GM19239 (cell line): Measurements from ENCODE around the gene SOX9.

ENCODE experiments used
- DNase-seq: peaks from one replicate; pipeline ENCODE4 v3.0.0; 2011; ENCODE audit warnings: low spot score; ENCODE audit not compliant: insufficient read length
- FAIRE-seq: peaks from 2 replicates; lab custom pipeline; 2011; peaks lifted over from hg19 to GRCh38; lab: Jason Lieb, UNC

The SOX9 gene

DNA sequence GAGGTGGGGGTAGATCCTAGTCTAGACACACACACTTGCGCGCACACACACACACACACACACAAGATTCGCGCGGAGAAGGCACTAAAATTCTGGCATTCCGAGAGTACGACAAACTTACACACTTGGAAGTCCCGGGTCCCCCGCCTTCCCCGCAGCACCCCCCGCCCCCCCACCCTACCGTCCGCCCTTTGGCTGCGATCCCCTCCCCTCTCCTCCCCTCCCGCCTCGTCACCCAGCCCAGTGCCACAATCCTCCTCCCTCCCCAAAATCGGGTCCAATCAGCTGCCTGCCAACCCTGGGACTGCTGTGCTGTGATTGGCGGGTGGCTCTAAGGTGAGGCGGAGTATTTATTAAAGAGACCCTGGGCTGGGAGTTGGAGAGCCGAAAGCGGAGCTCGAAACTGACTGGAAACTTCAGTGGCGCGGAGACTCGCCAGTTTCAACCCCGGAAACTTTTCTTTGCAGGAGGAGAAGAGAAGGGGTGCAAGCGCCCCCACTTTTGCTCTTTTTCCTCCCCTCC, at the start of gene SOX9:
Gene SOX9 (plus strand): TSS at position 379 of the 522 bp plus-strand sequence. CDS start 372 bp downstream, outside the sequence.
- DNase-seq: peak; percentile 84
- peak; percentile 85 for FAIRE-seq

DNA sequence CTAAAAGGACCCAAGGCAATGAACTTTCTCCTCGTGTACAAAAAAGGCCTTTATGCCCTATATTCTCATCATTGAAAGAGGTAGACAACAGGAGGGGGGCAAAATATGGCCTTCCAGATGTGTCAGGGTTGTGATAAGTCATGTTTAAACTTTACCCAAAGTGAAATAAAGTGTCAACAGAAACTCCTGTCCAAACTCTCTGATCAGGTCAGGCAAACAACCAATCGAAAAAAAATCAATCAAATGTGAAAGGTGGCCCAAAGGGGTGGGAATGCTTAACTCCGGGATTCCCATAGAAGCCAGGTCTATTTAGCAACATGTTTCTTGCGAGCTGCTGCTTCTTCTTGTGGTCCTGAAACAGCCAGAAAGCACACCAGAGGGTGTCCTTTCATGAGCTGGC, 49.5 kb upstream of the SOX9 start:
- DNase-seq (no peak), FAIRE-seq (no peak)

DNA sequence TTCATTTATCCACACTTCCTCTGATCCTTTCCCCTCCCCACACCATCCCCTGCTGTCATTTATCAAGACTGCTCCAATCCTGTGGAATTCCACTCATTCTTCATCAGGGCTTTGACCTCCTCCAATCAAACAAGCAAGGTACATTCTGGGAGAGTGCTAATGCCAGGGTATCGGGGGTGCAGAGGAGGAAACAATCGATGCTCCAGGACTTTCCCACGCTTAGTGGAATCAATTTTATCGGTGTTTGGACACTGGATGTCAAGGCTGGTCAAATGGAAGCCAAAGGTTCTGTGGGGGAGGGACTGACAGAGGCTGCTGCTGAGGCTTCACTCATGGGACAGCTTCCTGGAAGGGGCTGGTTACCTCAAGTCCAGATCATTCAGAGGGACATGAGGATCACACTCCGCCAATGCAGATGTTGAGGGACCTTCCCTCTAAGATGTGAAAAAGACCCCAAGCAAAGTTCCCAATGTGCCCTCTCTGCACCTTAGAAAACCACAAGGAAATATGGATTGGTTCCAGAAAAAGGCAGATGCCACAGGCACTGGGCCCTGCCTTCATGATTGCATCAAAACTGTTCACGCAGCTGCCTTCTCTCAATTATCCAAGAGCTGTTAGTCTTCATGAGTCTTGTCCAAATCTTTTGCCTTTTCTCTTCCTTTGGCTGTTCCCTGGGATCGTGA, 44.7 kb upstream of the SOX9 start:
- no peak for FAIRE-seq

DNA sequence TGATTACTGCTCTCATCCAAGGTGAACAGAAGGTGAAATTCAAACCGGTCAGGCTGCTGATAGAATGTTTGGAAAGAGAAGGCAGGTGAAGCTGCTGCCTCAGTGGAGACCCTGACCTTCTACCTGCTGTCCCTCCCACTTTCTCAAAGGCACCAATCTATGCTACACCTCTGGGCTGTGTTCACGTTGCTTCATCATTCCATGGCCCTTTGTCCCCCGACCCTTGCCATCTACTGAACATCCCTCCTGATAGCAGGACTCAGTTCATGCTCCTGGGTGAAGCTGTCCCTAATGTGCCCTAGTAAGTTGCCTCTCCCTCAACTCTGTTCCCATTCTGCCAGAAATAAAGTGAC, 44.2 kb upstream of the SOX9 start:
- FAIRE-seq: no peak
- no peak for DNase-seq

More for the DNA sequence above, 44.7 kb upstream of the SOX9 start:
- no peak for DNase-seq

DNA sequence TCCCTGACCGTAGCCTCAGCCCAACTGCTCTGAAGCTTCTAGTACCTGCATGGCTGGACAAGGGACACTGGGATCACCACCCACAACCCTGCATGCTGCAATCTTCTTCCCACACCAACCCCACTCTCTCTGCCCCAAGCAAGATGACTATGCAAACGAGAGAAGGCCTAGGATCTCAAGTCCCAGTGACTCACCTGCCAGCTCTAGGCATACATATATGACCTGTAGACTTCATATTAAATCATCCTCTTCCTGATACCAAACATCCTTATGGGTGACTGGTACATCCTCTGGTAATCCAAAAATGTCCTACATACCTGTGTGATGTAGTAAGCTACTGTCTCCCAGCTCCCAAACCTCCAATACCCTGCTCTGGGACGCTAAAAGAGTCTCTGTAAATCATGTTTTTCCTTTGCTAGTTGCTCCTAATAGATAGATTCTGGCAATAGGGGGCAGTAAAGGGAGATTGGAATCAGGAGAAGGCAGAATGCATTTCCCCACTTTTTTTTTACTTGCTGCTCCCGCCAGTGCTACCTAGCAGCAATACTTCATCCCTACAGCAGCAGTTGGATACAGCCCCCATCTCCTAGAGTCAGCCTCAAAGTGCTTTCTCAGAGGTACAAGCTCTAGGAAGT, 43.4 kb upstream of the SOX9 start:
- DNase-seq: no peak
- FAIRE-seq: no peak

DNA sequence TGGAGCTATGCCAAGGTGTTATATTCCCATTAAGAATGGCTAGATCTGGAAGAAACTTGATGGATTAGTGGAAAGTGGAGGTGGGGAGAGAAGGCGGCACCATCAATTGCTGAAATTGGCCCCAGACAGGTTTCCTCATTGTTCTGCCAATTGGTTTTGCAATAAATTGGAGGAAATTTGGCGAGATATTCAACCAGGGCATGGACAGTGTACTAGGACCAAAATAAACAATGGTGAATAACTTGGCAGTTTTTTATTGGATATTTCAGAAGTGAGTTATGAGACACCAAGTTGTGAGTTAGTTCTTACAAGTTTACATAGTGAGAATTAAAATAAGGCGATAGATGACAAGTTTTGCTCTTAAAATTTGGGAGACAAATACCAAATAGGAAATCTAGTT, 41.1 kb upstream of the SOX9 start:
- no peak for FAIRE-seq
- no peak for DNase-seq

DNA sequence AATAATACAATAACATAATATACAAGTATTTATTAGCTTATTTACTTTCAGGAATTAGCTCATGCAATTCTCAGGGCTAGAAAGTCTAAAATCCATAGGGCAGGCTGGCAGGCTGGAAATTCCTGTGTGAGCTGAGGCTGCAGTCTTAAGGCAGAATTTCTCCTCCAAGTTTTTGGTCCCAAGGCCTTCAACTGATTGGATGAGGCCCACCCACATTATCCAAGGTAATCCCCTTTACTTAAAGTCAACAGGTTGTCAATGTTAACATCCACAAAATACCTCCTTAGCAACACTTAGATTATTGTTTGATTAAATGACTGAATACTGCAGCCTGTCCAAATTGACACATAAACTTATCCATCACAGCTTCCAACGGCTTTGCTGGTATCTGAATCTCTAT, 32.9 kb upstream of the SOX9 start:
- DNase-seq: no peak
- no peak for FAIRE-seq

DNA sequence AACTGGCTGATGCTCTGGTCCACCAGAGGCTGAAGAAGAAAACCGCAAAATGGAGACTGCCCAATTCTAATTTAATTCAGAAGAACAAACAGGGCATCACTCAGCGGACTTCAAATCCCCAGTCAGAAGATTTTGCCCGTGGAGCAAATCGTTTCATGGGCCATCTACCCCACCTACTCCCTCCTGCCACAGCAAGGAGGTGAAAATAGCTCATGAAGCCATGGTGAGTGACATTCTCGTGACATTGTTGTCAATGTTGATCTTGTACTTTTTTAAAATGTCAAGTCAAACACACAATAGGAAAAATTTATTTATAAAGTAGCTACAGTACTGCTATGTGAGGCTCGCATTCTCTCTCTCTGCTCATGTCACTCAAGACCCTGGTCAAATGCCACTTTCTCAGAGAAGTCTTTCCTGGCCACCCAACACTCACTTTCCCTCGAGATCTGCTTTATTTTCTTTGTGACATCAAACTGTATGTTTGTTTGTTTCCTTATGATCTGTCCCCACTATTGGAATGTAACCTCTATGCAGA, 31.3 kb upstream of the SOX9 start:
- no peak for DNase-seq
- no peak for FAIRE-seq

DNA sequence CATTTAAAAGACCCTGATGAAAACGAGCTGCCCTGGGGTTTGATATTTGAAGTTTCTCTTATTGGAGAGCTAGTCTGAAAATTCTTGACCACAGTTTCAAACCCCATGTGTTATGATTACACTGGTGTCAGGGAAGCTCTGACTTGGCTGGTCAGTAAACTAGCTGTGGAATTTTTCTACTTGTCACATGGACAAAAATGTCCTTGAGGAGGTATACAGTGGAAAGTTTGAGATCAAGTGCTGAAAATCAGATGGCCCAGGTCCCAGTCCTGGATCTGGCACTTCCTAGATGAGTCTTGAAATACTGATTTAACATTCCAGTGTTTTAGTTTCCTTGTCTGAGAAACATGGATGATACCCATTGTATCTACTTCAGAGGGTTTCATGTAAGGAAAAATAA, 30.7 kb upstream of the SOX9 start:
- no peak for FAIRE-seq

DNA sequence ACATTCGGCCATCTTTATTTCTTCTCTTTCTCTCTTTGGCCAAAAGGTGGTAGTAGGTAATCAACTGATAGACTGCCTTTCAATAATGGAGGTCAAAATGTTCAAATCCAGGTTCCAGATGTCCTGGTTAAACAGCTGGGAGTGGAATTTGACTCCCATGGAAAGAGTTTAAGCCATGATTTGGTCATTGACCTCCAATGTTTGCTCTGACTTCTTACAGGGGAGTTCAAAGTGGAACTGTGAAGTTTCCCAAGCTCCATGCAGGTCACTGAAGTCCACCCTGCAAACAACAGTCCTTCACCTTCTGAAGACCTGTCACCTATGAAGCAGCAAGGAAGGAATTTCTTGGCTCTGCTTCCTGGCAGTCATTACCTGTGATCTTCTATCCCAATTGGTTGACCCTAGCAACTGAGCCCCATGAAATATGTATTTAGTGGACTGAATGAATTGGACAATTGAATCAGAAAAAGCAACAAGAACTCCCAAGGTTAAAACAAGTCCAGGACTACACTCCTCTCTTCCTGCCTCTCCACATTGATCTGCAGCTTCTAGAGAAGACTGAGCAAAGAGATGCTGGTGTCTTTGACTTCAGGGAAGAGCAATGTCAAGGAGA, 28.0 kb upstream of the SOX9 start:
- DNase-seq (no peak), FAIRE-seq (no peak)

More for the DNA sequence above, 30.7 kb upstream of the SOX9 start:
- no peak for DNase-seq

DNA sequence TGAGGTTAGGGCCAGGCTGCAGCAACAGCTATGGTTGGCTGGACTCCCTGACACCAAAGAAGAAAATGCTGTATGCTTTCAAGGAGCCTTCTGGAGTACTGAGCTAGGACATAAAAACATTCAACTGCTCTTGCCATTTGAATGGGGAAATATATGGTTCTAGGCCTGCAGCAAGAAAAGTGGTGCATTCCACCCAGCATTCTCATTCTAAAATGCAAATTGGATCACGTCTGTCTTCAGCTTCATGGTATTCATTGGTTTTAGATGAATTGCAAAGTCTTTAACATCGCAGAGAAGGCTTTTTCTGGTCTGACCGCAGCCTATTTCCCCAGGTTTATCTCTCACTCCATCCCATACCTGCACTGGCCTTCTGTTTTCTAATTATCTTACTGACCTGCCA, 27.1 kb upstream of the SOX9 start:
- no peak for FAIRE-seq
- no peak for DNase-seq

DNA sequence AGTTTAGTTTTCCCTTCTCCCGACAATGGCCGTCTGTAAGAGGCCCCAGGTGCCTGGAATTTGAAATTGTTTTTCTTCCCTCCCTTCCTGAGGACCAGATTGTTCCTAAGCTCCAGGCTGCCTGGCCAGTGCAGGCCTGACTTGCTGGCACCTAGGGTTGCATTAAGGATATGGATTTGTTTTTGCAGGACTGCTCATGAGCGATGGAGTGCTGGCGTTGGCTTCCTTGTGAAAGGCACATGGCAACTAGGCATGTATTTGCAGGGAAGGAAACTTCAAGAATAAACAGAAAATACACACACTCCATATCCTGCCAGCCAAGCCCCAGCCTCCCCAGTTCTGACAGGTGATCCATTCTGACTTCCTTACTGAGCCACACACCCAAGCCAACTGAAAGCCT, 25.5 kb upstream of the SOX9 start:
- FAIRE-seq: no peak

DNA sequence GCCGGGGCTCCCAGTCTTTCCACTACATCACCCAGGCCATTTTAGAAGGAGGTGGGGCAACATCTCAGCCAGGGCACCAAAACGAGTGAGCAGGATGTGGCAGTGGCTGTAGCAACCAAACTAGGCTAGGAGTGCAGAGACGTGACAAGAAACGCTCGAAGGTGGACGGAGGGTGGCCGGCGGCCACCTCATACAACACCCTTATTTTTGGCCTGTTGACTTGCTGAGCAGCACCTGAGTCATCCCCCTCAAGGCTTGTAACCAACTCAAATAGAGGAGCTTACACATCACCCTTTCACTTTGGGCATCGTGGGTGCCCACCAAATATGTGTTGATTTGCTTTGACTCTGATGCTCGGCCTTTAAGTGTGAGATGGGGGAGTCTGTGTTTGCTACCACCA, 23.7 kb upstream of the SOX9 start:
- no peak for FAIRE-seq
- no peak for DNase-seq

More for the DNA sequence above, 25.5 kb upstream of the SOX9 start:
- no peak for DNase-seq

DNA sequence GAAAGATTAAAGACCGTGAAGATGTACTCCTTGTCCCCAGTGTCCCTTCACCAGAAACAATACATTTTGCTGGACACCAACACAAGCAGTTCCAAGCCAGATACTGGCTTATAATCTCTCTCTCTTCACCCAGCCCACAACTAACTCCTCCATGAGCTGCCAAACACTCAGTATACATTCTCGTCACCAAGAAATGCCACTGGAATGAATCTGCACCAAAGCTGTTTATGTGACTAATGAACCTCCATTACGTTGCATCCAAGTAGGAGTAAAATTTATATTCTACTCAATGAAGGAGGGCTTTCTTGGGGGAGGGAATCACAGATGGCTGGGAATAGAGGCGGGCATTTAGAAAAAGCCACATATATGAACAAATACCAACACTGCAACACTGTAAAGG, 20.9 kb upstream of the SOX9 start:
- no peak for DNase-seq
- FAIRE-seq: no peak

DNA sequence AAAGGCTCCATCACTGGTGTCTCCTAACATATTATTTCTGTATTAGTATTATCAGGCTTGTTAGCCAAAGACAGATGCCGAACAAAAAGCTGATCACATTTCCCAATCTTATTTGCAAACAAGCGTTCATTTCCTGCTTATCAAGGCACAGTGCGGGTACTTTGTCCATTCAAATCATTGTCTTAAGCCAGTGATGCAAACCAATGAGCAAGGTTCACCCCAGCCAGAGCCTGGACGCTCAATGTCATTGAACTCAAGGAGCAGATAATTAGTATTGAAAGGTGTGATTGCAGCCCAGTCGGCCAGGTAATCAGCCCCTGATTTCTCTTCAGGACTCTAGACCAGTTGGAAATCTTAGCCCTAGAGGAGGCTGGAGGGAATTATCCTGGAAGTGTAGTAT, 20.4 kb upstream of the SOX9 start:
- DNase-seq (no peak), FAIRE-seq (no peak)

DNA sequence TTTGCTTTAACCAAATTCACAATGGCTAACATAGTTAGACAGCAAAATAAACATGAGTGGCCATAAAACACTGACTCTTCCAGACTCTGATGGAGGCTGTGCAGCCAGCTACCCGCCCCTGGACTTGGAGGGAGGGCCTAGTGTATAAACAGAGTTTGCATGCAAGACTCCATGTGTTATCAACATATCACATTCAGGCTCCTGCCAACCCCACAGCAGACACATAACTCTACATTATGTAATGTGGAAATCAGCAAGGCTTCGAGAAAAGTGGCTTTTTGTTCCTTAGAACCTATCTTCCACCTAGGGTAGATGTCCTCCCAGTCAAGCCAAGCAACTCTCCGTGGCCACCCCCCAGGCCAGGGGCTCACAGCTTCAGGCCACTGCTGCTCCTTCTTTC, 19.3 kb upstream of the SOX9 start:
- no peak for DNase-seq
- no peak for FAIRE-seq

DNA sequence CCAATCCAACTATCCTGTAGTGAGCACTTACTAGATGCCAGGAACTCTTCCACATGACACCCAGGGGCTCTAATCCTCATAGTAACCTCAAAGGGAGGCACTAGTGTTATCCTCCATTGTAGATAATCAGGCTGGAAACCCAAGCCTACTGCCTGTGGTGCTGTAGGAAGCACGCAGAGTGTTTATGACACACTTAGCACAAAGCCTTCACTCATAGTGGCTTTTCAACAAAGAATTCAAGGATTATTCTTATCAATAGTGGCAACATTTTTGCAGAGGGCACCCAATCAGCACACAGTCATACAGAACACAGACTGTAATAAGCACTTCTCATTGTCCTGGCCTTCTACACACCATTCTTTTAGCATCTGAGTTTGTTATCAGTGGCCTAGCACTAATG, 18.5 kb upstream of the SOX9 start:
- no peak for FAIRE-seq

DNA sequence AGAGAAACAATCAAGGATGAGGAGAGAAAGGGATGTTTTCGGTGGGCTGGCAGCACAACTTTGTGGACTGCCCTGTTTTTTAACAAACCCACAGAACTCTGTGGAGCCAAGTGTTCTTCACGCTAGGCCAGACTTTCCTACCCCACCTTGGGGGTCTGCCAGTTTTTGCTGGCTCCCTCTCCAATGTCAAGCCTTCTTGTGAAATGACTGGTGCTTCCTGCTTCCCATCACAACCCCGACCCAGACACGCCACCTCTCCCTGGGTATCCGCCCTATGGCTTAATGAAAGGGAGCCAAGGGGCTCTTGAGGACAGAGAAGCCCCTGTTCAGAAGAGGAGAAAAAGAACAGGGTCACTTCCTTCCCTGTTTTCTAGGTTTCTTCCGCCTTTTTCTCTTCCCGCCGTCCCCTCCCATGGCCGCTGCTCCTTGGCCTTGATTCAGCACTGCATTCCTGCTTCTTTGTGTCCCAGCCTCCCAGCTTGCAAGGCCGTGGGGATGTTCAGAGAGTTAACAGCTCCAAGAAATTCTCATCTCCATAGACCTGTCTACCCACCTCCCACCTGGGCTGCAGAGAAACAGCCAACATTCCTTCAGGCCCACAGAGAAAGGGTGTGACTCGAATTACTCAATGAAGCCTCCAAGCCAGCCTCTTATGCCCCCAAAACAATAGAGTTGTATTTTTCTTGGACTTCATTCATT, 16.5 kb upstream of the SOX9 start:
- no peak for DNase-seq
- no peak for FAIRE-seq

More for the DNA sequence above, 18.5 kb upstream of the SOX9 start:
- no peak for DNase-seq

DNA sequence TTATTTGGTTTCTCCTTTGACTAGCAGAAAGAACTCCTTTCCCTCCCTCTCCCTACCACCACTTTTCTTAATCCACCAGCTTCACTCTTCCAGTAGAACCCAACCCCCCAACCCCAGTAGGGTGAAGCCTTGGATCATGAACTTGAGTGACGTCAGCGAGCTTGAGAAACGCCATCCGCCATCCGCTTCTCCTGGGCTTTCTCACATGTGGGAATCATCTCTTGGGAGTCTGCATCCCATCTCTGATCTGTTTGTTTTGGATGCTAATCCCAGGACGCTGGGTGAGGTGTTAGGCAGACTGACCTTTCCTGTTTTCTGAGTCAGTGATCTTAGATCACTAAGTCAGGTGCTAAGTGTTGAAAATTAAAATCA, 16.0 kb upstream of the SOX9 start:
- DNase-seq (no peak), FAIRE-seq (no peak)

DNA sequence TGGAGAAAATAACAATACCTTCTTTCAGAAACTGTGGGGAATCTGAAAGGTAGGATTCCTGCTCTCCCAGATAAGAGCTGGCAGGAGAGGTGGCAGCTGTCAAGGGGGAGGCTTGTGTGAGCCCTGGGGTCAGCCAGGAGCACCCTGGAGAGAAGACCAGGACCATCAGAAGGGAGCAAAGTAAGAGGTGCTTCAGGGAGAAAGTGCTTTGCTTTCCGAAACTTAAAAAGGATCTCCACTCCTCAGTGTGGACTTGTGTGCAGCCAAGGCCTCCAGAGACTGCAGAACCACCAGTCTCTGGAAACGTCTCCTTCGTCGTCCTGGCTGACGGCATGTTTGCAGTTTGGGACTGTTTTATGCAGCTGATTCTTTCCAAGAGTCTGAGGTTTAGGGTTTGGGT, 13.7 kb upstream of the SOX9 start:
- FAIRE-seq (no peak), DNase-seq (no peak)
